K562 (cell line): Measurements from ENCODE around the gene FAM110D. TPM values are rescaled to one million over a fixed set of nuclear protein-coding genes. Genes with fewer than 3 reads are reported as not detected.

Source experiments
- ARID4B ChIP-seq: sonication (generic); formaldehyde crosslinking; IDR thresholded peaks from 2 replicates; pipeline ENCODE4 v1.8.0; 2022; ENCODE audit warnings: mild to moderate bottlenecking, missing genetic modification reagents
- ATF1 ChIP-seq, 2 experiments: fragments of 450-650 bp in 1 of 2; IDR thresholded peaks; 2 replicates each; pipeline ENCODE4 v1.6.1; 2016; ENCODE audit warnings: missing compliant biosample characterization in 1 of 2, missing genetic modification characterization in 1 of 2
- CBX1 ChIP-seq: sonication (generic); IDR thresholded peaks from 2 replicates; pipeline ENCODE4 v1.6.1; 2016; ENCODE audit warnings: antibody characterized with exemption, low read depth, mild to moderate bottlenecking
- DMBX1 ChIP-seq: fragments of 250-450 bp; sonication (Bioruptor Pico); IDR thresholded peaks from 2 replicates; pipeline ENCODE4 v1.8.0; 2022; ENCODE audit warnings: inconsistent platforms, mild to moderate bottlenecking, moderate library complexity, borderline replicate concordance
- HMGXB4 ChIP-seq: sonication (generic); formaldehyde crosslinking; IDR thresholded peaks from 2 replicates; pipeline ENCODE4 v1.8.1; 2023; ENCODE audit warnings: mild to moderate bottlenecking, missing genetic modification reagents
- JUN ChIP-seq, 2 experiments: sonication (generic) in 1 of 2; formaldehyde crosslinking in 1 of 2; IDR thresholded peaks; 2 replicates each; pipeline versions ENCODE4 v1.6.1 to v1.8.0; 2012 to 2022; ENCODE audit warnings: borderline replicate concordance in 2 of 2, mild to moderate bottlenecking in 2 of 2, improper control_type of control experiment in 1 of 2, low read depth in 1 of 2, low read length in 1 of 2, missing genetic modification reagents in 1 of 2
- KLF13 ChIP-seq: fragments of 450-650 bp; IDR thresholded peaks from 2 replicates; pipeline ENCODE4 v1.6.1; 2016; ENCODE audit warnings: missing genetic modification characterization, low read depth, mild to moderate bottlenecking, missing compliant biosample characterization, moderate library complexity, borderline replicate concordance
- SIN3B ChIP-seq: fragments of 450-650 bp; IDR thresholded peaks from 2 replicates; pipeline ENCODE4 v1.6.1; 2017; ENCODE audit warnings: low read depth, mild to moderate bottlenecking, moderate library complexity
- SPI1 ChIP-seq: IDR thresholded peaks from 2 replicates; pipeline ENCODE4 v1.6.1; 2011; ENCODE audit warnings: low read depth, low read length, control low read depth, borderline replicate concordance
- STAT6 ChIP-seq: sonication (generic); formaldehyde crosslinking; IDR thresholded peaks from 2 replicates; pipeline ENCODE4 v1.8.1; 2023; ENCODE audit warnings: mild to moderate bottlenecking, missing genetic modification reagents
- TFAP4 ChIP-seq: sonication (generic); formaldehyde crosslinking; IDR thresholded peaks from 2 replicates; pipeline ENCODE4 v1.8.0; 2022; ENCODE audit warnings: missing genetic modification reagents, mild to moderate bottlenecking, moderate library complexity, borderline replicate concordance
- ZNF224 ChIP-seq: sonication (generic); formaldehyde crosslinking; IDR thresholded peaks from 2 replicates; pipeline ENCODE4 v1.8.0; 2022; ENCODE audit warnings: mild to moderate bottlenecking, missing genetic modification reagents
- ZNF41 ChIP-seq: fragments of 250-450 bp; sonication (Bioruptor Pico); conservative IDR thresholded peaks from 2 replicates; pipeline ENCODE4 v1.4.0; 2020; ENCODE audit warnings: mild to moderate bottlenecking
- polyA plus RNA-seq, 8 experiments: library from polyadenylated mRNA; depleted of rRNA in 4 of 8; stranded (reverse) in 5 of 8; unstranded in 3 of 8; fragments of >200 nt; fragmentation: Nextera tagmentation in 2 of 8; fragmentation: Illumina TruSeq in 1 of 8; extraction: Ambion mirVana in 2 of 8; extraction: Trizol in 1 of 8; gene quantifications; 2 replicates each; pipeline versions ENCODE4 v1.2.1 to v1.2.3, GENCODE V29; 2011 to 2014; ENCODE audit warnings: inconsistent platforms in 1 of 8, missing spikeins in 1 of 8
- total RNA-seq, 7 experiments: library from RNA; depleted of rRNA in 6 of 7; stranded (reverse); fragments of >200 nt in 6 of 7; fragmentation: Illumina TruSeq in 2 of 7; extraction: Trizol in 2 of 7; gene quantifications; 2 replicates each; pipeline versions ENCODE4 v1.2.1 to v1.2.3, GENCODE V29; 2011 to 2021; ENCODE audit warnings: low replicate concordance in 1 of 7

Gene FAM110D
- total and polyA plus RNA-seq, 9 of the 15 experiments (the other 6 are each of a cell fraction or from before 2014, with no cell fraction given), result 0.04 to 1.1 (median 0.33) TPM

- TF ChIP-seq ZNF224 (CRISPR knock-in tag), result peak; percentile 70; the same call in 1 of the 2 replicates
- TF ChIP-seq STAT6 (CRISPR knock-in tag), result peak; percentile 66; the same call in 1 of the 2 replicates
- TF ChIP-seq SPI1, result no peak
- TF ChIP-seq SIN3B, result peak; percentile 73
- peak; percentile 27; the same call in 1 of the 2 replicates for TF ChIP-seq JUN (IDR thresholded peaks at IDR 0.05; ENCODE audit: borderline replicate concordance, low read depth, low read length)
- peak; percentile 72; the same call in 1 of the 2 replicates for TF ChIP-seq JUN (CRISPR knock-in tag; IDR thresholded peaks at IDR 0.05; ENCODE audit: borderline replicate concordance)
- peak; percentile 87; the same call in 1 of the 2 replicates for TF ChIP-seq DMBX1
- peak; percentile 93 for TF ChIP-seq HMGXB4
- no peak for TF ChIP-seq ATF1 (CRISPR knock-in tag; IDR thresholded peaks at IDR 0.05)
- TF ChIP-seq ATF1 (tag; IDR thresholded peaks at IDR 0.05), result peak; percentile 69
- peak; percentile 57; the same call in 1 of the 2 replicates for TF ChIP-seq ZNF41 (CRISPR knock-in tag)
- peak; percentile 64; the same call in 1 of the 2 replicates for TF ChIP-seq CBX1
- TF ChIP-seq KLF13 (tag), result peak; percentile 15; the same call in 1 of the 2 replicates
- TF ChIP-seq TFAP4 (CRISPR knock-in tag), result peak; percentile 73; the same call in 1 of the 2 replicates
- TF ChIP-seq ARID4B, result peak; percentile 88
Observed at GRCh38 chr1:26161415-26162219, 2.7 kb downstream of the FAM110D start (continued).
